ENCODE results near the gene PHIP. TPM values are rescaled to one million over a fixed set of nuclear protein-coding genes. Genes with fewer than 3 reads are reported as not detected.

Gene PHIP
- total RNA-seq, 1 experiment from 2014 or later: 21.2 TPM

DNA sequence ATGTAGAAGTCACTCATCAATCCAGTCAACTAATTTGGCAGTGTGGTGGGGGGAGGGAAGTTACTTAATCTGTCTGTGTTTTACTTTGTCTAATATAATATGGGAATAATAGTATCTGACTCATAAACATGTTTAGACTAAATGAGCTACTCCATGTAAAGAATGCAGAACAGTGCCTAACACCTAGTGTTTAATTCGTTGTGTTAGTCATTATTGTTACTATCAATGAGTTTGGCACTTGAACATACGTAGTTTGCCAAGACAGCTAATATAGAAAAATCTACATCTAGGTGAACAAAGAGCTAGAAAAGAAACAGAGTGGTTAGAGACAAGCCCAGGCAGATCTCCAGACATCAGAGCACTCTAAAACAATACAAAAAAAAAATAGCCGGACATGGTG is 161.6 kb downstream of the PHIP start:
- no peaks in the 10 kb centered on the region for H3K27me3 ChIP-seq (ENCODE audit: low read length)
- no peak for DNase-seq
- no TSS peak for BruUV-seq (replicated peaks)
- ChIA-PET POLR2A (ENCODE audit: unreplicated experiment) (no interaction called here), CTCF (no interaction called here)
- TF ChIP-seq EZH2phosphoT487 (IDR thresholded peaks at IDR 0.05; ENCODE audit: borderline replicate concordance, low read length): no peak
- TF ChIP-seq, protein P1, sequence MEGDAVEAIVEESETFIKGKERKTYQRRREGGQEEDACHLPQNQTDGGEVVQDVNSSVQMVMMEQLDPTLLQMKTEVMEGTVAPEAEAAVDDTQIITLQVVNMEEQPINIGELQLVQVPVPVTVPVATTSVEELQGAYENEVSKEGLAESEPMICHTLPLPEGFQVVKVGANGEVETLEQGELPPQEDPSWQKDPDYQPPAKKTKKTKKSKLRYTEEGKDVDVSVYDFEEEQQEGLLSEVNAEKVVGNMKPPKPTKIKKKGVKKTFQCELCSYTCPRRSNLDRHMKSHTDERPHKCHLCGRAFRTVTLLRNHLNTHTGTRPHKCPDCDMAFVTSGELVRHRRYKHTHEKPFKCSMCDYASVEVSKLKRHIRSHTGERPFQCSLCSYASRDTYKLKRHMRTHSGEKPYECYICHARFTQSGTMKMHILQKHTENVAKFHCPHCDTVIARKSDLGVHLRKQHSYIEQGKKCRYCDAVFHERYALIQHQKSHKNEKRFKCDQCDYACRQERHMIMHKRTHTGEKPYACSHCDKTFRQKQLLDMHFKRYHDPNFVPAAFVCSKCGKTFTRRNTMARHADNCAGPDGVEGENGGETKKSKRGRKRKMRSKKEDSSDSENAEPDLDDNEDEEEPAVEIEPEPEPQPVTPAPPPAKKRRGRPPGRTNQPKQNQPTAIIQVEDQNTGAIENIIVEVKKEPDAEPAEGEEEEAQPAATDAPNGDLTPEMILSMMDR (conservative IDR thresholded peaks at IDR 0.05; ENCODE audit: low read depth, low read length): no peak
- no peak for TF ChIP-seq EZH2 (IDR thresholded peaks at IDR 0.05; ENCODE audit: low read length, unreplicated experiment)
- H4K20me1 ChIP-seq (ENCODE audit: low read length): no peaks in the 10 kb centered on the region
- intact Hi-C loops (cut with micrococcal nuclease): no loop called here
- no peak overlapping the region for H3K9ac ChIP-seq (ENCODE audit: low read length)
- H3K4me3 ChIP-seq (ENCODE audit: low read length): no peak overlapping the region
- H3K79me2 ChIP-seq (ENCODE audit: low read length): no peaks in the 10 kb centered on the region
- H3K36me3 ChIP-seq (ENCODE audit: low read depth, low read length): no peaks in the 10 kb centered on the region
- H3K9me3 ChIP-seq (ENCODE audit: low read length): no peaks in the 10 kb centered on the region
- H3K27ac ChIP-seq (ENCODE audit: low read length): no peak overlapping the region
- H3K4me1 ChIP-seq (ENCODE audit: insufficient read depth, low read length): no peaks in the 10 kb centered on the region
- no peak overlapping the region for H3K4me2 ChIP-seq (ENCODE audit: low read length)
- no peak overlapping the region for H2AFZ ChIP-seq (ENCODE audit: low read length)
- no peaks in the 10 kb centered on the region for H3F3A ChIP-seq (ENCODE audit: low read length, unreplicated experiment)
- no peak for ATAC-seq
- no peaks in the 10 kb centered on the region for H3K9me2 ChIP-seq (replicated peaks; ENCODE audit: low read length)

DNA sequence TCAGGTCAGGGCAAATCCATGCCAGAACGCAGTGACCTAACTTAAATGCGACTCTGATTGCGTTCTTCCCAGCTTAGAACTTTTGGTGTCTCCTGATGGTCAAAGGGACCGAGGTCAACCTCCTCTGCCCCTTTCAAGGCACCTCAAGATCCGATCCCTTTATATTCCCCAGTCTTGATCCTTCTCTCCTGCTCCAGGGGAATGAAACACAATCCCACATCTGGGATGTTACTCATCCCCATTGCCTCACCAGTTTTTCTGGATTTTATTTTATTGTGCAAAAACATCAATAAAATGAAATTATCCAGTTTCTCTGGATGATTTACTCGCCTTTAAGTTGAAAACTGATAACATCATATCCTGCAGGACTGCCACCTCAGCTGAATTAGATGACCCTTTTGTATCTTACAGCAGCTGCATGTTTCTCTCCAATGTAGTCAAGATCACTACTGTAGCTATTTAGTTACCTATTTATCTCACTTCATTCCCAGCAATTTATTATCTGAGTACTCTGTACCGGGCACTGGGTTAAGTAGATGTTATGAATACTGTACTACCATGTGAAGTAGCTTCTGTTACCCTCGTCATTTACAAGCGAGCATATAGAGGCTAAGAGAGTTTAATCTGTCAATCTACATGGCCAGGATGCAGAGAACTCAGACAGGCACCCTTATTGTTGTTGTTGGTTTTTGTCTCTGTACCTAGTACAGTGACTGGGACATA is 166.7 kb downstream of the PHIP start:
- Histone ChIP-seq H3K4me2 (ENCODE audit: low read length) (no peak overlapping the region), H3K79me2 (ENCODE audit: low read length) (no peaks in the 10 kb centered on the region), H3F3A (ENCODE audit: low read length, unreplicated experiment) (no peaks in the 10 kb centered on the region), H4K20me1 (ENCODE audit: low read length) (no peaks in the 10 kb centered on the region), H3K4me3 (ENCODE audit: low read length) (no peak overlapping the region), H3K9me2 (replicated peaks; ENCODE audit: low read length) (no peaks in the 10 kb centered on the region), H3K36me3 (ENCODE audit: low read depth, low read length) (no peaks in the 10 kb centered on the region), H3K4me1 (ENCODE audit: insufficient read depth, low read length) (no peaks in the 10 kb centered on the region), H2AFZ (ENCODE audit: low read length) (no peak overlapping the region), H3K27ac (ENCODE audit: low read length) (no peak overlapping the region), H3K27me3 (ENCODE audit: low read length) (no peaks in the 10 kb centered on the region), H3K9me3 (ENCODE audit: low read length) (no peaks in the 10 kb centered on the region), H3K9ac (ENCODE audit: low read length) (no peak overlapping the region)
- TF ChIP-seq EZH2phosphoT487 (IDR thresholded peaks at IDR 0.05; ENCODE audit: borderline replicate concordance, low read length): no peak
- TF ChIP-seq, protein P1 (conservative IDR thresholded peaks at IDR 0.05; ENCODE audit: low read depth, low read length): no peak
- TF ChIP-seq EZH2 (IDR thresholded peaks at IDR 0.05; ENCODE audit: low read length, unreplicated experiment): no peak
- intact Hi-C loops (cut with micrococcal nuclease): no loop called here
- ATAC-seq (no peak), DNase-seq (no peak)
- no TSS peak for BruUV-seq (replicated peaks)
- CTCF ChIA-PET: no interaction called here
- POLR2A ChIA-PET (ENCODE audit: unreplicated experiment): no interaction called here

DNA sequence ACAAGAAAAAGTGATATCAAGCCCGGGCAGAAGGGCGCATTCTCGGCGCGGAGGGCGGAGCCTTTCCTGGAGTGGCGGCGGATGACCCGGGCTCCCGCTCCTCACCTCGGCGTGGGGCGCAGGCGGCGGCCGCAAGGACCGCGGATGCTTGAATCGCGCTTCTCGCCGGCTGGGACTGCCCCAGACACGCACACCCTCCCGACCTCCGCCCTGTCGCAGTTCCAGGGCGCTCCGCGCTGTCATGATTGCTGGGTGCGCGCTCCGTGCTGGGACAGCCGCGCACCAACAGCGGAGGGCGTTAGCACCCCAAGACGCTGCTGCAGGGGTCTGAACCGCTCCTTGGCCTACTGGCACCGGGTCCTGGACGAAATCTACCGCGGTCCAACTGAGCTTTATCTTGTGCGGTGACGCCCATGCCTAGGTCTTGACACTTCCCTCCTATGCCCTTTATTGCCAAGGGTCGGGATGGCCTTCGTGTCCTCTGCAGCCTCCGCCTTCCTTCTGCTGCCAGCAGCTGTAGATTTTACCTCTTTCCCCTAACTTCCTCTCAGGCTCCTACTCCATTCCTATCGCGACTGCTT is 167.4 kb downstream of the PHIP start:
- DNase-seq (no peak), ATAC-seq (no peak)
- H3K27me3 ChIP-seq (ENCODE audit: low read length): no peaks in the 10 kb centered on the region
- H3K27ac ChIP-seq (ENCODE audit: low read length): no peak overlapping the region
- ChIA-PET POLR2A (ENCODE audit: unreplicated experiment) (no interaction called here), CTCF (no interaction called here)
- no peak overlapping the region for H2AFZ ChIP-seq (ENCODE audit: low read length)
- intact Hi-C loops (cut with micrococcal nuclease): no loop called here
- H3K4me1 ChIP-seq (ENCODE audit: insufficient read depth, low read length): no peaks in the 10 kb centered on the region
- H3K9me2 ChIP-seq (replicated peaks; ENCODE audit: low read length): no peaks in the 10 kb centered on the region
- no peaks in the 10 kb centered on the region for H3K36me3 ChIP-seq (ENCODE audit: low read depth, low read length)
- no peaks in the 10 kb centered on the region for H4K20me1 ChIP-seq (ENCODE audit: low read length)
- H3K4me2 ChIP-seq (ENCODE audit: low read length): no peak overlapping the region
- no peak overlapping the region for H3K4me3 ChIP-seq (ENCODE audit: low read length)
- no peaks in the 10 kb centered on the region for H3F3A ChIP-seq (ENCODE audit: low read length, unreplicated experiment)
- H3K9ac ChIP-seq (ENCODE audit: low read length): no peak overlapping the region
- no TSS peak for BruUV-seq (replicated peaks)
- no peaks in the 10 kb centered on the region for H3K79me2 ChIP-seq (ENCODE audit: low read length)
- no peak for TF ChIP-seq EZH2 (IDR thresholded peaks at IDR 0.05; ENCODE audit: low read length, unreplicated experiment)
- TF ChIP-seq, protein P1 (conservative IDR thresholded peaks at IDR 0.05; ENCODE audit: low read depth, low read length): no peak
- TF ChIP-seq EZH2phosphoT487 (IDR thresholded peaks at IDR 0.05; ENCODE audit: borderline replicate concordance, low read length): no peak
- no peaks in the 10 kb centered on the region for H3K9me3 ChIP-seq (ENCODE audit: low read length)

All from PC-3 (cell line).